Stomach (tissue), 9 donors: ENCODE measurements around the gene ALG2. TPM values are rescaled to one million over a fixed set of nuclear protein-coding genes. Genes with fewer than 3 reads are reported as not detected.
A peak's percentile ranks its signal among the peaks of the same experiment; 100 is the strongest.

ENCODE experiments used
- DNase-seq, 2 donors: peaks; one replicate each; pipeline versions ENCODE4 v3.0.0 to v3.0.0-alpha.2; 2013 to 2019
- H3K27ac ChIP-seq, 5 donors: fragments of 200-600 bp in 4 of 5; sonication (generic) in 4 of 5; one replicate each; pipeline ENCODE4 v1.5.1; 2013 to 2019; ENCODE audit warnings: mild to moderate bottlenecking in 1 of 5, moderate library complexity in 1 of 5
- H3K27me3 ChIP-seq, 3 donors: fragments of 200-600 bp; sonication (generic); one replicate each; pipeline ENCODE4 v1.5.1; 2017 to 2019; ENCODE audit warnings: mixed run types in 1 of 3
- H3K36me3 ChIP-seq, 4 donors: fragments of 200-600 bp; sonication (generic); 1 replicate in 3 of 4; 2 replicates in 1 of 4; pipeline ENCODE4 v1.5.1; 2016 to 2019
- H3K4me1 ChIP-seq, 4 donors: fragments of 200-600 bp; sonication (generic); one replicate each; pipeline ENCODE4 v1.5.1; 2016 to 2019
- H3K4me3 ChIP-seq, 4 donors: fragments of 200-600 bp; sonication (generic) in 3 of 4; one replicate each; pipeline ENCODE4 v1.5.1; 2016 to 2019; ENCODE audit warnings: mild to moderate bottlenecking in 1 of 4
- H3K9me3 ChIP-seq, 4 donors: fragments of 200-600 bp; sonication (generic); one replicate each; pipeline ENCODE4 v1.5.1; 2016 to 2019
- CTCF ChIP-seq, 7 experiments: fragments of 450-650 bp in 4 of 7; fragments of 200-600 bp in 3 of 7; sonication (generic) in 3 of 7; IDR thresholded peaks; one replicate each; pipeline ENCODE4 v1.5.1; 2016 to 2019; ENCODE audit warnings: antibody characterized with exemption in 7 of 7, control low read depth in 2 of 7, mild to moderate bottlenecking in 1 of 7
- EP300 ChIP-seq: sonication (generic); formaldehyde crosslinking; IDR thresholded peaks from one replicate; pipeline ENCODE4 v1.6.1; 2017; ENCODE audit warnings: antibody characterized with exemption
- POLR2A ChIP-seq, 4 donors: fragments of 450-650 bp; IDR thresholded peaks; one replicate each; pipeline ENCODE4 v1.6.1; 2016; ENCODE audit warnings: antibody characterized with exemption in 4 of 4, control low read depth in 2 of 4, mild to moderate bottlenecking in 1 of 4, moderate library complexity in 1 of 4
- POLR2AphosphoS5 ChIP-seq, 3 donors: sonication (generic); formaldehyde crosslinking; IDR thresholded peaks; one replicate each; pipeline ENCODE4 v1.6.1; 2016; ENCODE audit warnings: antibody characterized with exemption in 3 of 3
- WGBS, 5 donors: extraction: QIAGEN DNeasy Blood & Tissue Kit in 3 of 5; methylation state at CpG; one replicate each; pipeline versions ENCODE4 v1.1.5 to v1.1.7; 2013 to 2018; 5-methylcytosine and 5-hydroxymethylcytosine counted together
- intact Hi-C: fragments of 100-400 bp; cut with DNase I; formaldehyde crosslinking; loops from one replicate; pipeline ENCODE4 v1.15.1; 2023; ENCODE audit warnings: low total_unique reads
- polyA plus RNA-seq, 3 donors: library from polyadenylated mRNA; stranded (reverse); fragments of 200-250 nt; gene quantifications; one replicate each; pipeline ENCODE4 v1.2.3, GENCODE V29; 2013
- total RNA-seq, 5 donors: library from RNA; depleted of rRNA; stranded (reverse); fragments of >200 nt; gene quantifications; one replicate each; pipeline versions ENCODE4 v1.1.0 to v1.2.3, GENCODE V29; 2014 to 2016
- donor health status: healthy with polysubstance abuse.
- donor health status: Bipolar disorder and iron deficiency.
- donor health status: healthy.

The ALG2 gene
- total and polyA plus RNA-seq, 8 donors: 1.8 to 33.9 (median 20.8) TPM

DNA sequence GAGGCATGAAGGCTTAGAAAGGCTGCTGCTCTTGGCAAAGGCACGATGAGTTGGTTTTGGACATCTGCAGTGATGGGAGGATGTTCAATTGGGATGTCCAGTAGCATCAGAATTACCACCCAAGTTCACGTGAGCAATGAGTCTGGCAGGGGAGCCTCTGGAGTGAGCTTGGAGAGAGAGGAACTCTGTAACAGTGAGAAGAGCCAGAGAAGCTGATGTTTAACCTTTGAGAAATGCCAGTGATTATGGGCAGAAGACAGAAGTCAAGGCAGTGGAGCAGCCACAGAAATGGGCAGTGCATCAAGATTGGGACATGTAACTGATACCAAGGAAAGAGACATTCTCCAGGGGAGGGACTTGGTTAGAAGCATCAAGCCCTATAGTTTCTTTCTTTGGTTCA lies 40.2 kb upstream of the ALG2 start:
- H3K27me3 ChIP-seq: no peaks in the 10 kb centered on the region
- intact Hi-C loops: no loop called here
- H3K4me1 ChIP-seq: peaks cover 4 to 26% (median 20%) of the 10 kb centered on the region in 4 donors
- no peaks in the 10 kb centered on the region for H3K36me3 ChIP-seq
- H3K9me3 ChIP-seq: no peaks in the 10 kb centered on the region
- H3K4me3 ChIP-seq: no peak overlapping the region
- no peak for DNase-seq
- H3K27ac ChIP-seq: no peak overlapping the region
- TF ChIP-seq POLR2AphosphoS5 (IDR thresholded peaks at IDR 0.05) (no peak), EP300 (no peak), CTCF (IDR thresholded peaks at IDR 0.05) (no peak), POLR2A (IDR thresholded peaks at IDR 0.05) (no peak)
- 78 to 89% (median 87%) methylated on average over 2 of the region's 2 CpGs for WGBS, 5 donors

DNA sequence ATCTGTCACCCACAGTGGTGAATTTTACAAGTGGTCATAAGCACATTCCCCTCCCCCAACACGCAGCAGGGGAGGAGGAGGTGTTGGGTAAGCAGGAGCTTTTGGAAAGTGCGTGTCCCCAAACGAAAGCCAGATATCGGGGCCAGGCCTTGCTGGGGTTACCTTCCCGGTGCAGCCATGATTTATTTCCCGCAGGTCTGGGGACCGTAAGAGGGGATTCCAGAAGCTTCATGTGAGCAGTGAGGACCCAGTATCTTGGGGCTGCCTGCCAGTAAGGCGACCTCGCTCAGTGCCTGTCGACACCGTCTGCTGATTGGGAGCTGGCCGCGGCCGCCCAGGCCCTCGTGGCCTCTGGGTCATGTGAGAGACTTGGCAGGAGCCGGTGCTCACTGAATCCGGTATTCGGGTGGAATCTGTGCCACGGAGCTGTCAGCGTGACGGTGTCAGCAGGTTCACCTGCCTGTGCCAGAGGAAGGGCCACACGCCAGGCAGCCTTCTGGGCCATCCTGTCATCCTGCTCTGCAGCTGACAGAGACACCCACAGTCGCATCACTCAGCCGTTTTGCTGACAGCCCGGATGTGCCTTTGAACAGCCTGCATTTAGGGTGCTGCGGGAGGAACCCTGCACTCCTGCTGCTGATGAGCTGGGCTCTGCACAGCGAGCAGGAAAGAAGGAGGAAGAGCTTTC lies 37.6 kb upstream of the ALG2 start:
- peak; percentile 73 to 77 for DNase-seq
- 14 to 34% (median 16%) methylated on average over 22 to 27 of the region's 27 CpGs for WGBS, 5 donors
- H3K27me3 ChIP-seq: no peaks in the 10 kb centered on the region
- no peaks in the 10 kb centered on the region for H3K9me3 ChIP-seq
- peak overlapping the region; percentile 29 to 46 (median 40) for H3K4me3 ChIP-seq
- H3K36me3 ChIP-seq: no peaks in the 10 kb centered on the region
- intact Hi-C loops: no loop called here
- H3K27ac ChIP-seq: peak overlapping the region in 4 of 5 donors; percentile 35 to 77 (median 50)
- no peak for TF ChIP-seq CTCF (IDR thresholded peaks at IDR 0.05)
- peak in 1 of 3 donors; percentile 25 for TF ChIP-seq POLR2AphosphoS5 (IDR thresholded peaks at IDR 0.05)
- H3K4me1 ChIP-seq: peaks cover 0 to 18% (median 13%) of the 10 kb centered on the region in 4 donors

DNA sequence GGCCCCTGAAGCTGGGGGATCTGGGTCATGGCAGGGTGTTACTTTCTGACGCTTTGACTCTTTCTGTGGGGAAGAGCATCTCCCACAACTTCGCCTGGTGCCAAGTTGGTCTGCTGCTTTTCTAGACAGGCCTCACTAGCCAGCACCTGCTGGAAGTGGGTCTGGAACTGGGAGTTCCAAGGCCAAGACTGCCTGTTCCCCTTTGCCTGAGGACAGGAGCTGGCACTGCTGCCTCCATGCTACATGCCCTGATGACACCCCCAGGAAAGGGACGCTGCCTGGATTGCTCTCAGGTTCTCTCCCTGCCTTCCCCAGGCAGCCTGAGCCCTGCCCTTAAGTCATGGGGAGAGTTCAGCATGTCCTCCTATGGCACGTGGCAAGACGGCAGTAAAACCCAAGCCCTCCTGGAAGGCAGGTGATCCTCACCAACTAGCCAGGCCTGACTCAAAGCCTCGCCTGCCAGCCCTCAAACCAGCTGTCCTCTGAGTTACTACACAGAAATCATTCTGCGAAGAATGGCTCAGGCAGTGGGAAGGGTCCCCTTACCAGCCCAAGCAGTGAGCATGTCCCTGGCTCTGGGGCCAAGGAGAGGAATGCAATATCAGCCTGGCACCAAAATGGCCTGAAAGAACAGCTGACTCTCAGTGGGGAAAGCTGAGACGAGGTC lies 36.1 kb upstream of the ALG2 start:
- H3K27ac ChIP-seq: no peak overlapping the region
- peaks cover 0 to 18% (median 13%) of the 10 kb centered on the region in 4 donors for H3K4me1 ChIP-seq
- no peak for DNase-seq
- no peak overlapping the region for H3K4me3 ChIP-seq
- no peaks in the 10 kb centered on the region for H3K9me3 ChIP-seq
- no peaks in the 10 kb centered on the region for H3K36me3 ChIP-seq
- no peaks in the 10 kb centered on the region for H3K27me3 ChIP-seq
- TF ChIP-seq POLR2AphosphoS5 (IDR thresholded peaks at IDR 0.05) (no peak), POLR2A (IDR thresholded peaks at IDR 0.05) (no peak), CTCF (IDR thresholded peaks at IDR 0.05) (no peak), EP300 (no peak)
- WGBS, 5 donors: 93 to 96% (median 94%) methylated on average over 8 of the region's 8 CpGs
- intact Hi-C loops: no loop called here

- Histone ChIP-seq H3K36me3 (no peaks in the 10 kb centered on the region), H3K9me3 (no peaks in the 10 kb centered on the region), H3K27me3 (no peaks in the 10 kb centered on the region), H3K27ac (no peak overlapping the region), H3K4me3 (no peak overlapping the region), H3K4me1 (peaks cover 0 to 18% (median 13%) of the 10 kb centered on the region in 4 donors)
- WGBS, 5 donors: 68 to 85% (median 75%) methylated on average over 1 of the region's 1 CpG
- intact Hi-C loops: no loop called here
- no peak for DNase-seq
- TF ChIP-seq POLR2A (IDR thresholded peaks at IDR 0.05) (no peak), EP300 (no peak), CTCF (IDR thresholded peaks at IDR 0.05) (no peak), POLR2AphosphoS5 (IDR thresholded peaks at IDR 0.05) (no peak)
Measured at GRCh38 chr9:99255651-99256050, 33.9 kb upstream of the ALG2 start.
